HEK293 (cell line): ENCODE measurements around the gene GDF2.

Experiments
- CTCF ChIA-PET: fragments of 350-600 bp; formaldehyde crosslinking; extraction: SDS; loops from one replicate; lab custom pipeline; 2021; ENCODE audit warnings: antibody characterized with exemption; lab: Yijun Ruan, JAX
- POLR2A ChIA-PET: fragments of 300-600 bp; formaldehyde crosslinking; extraction: SDS; loops from one replicate; lab custom pipeline; 2020; ENCODE audit warnings: antibody characterized with exemption, inconsistent platforms; lab: Yijun Ruan, JAX
- H3K27ac ChIP-seq: fragments of 200-500 bp; sonication (Bioruptor generic); 2 replicates; pipeline ENCODE4 v1.5.1; 2014; ENCODE audit warnings: low read depth, low read length, control low read depth, inconsistent platforms; ENCODE audit errors: extremely low read depth
- H3K36me3 ChIP-seq, 2 experiments: fragments of 200-500 bp in 1 of 2; sonication (Bioruptor generic) in 1 of 2; 1 replicate in 1 of 2; 2 replicates in 1 of 2; pipeline ENCODE4 v1.5.1; 2014 to 2017; ENCODE audit warnings: inconsistent platforms in 2 of 2, low read length in 2 of 2; ENCODE audit not compliant: control insufficient read depth in 2 of 2, insufficient read depth in 1 of 2
- H3K4me1 ChIP-seq: fragments of 200-500 bp; sonication (Bioruptor generic); 2 replicates; pipeline ENCODE4 v1.5.1; 2014; ENCODE audit warnings: mild to moderate bottlenecking, low read length, inconsistent platforms; ENCODE audit not compliant: control insufficient read depth, insufficient read depth
- H3K4me3 ChIP-seq: 2 replicates; pipeline ENCODE4 v1.5.1; 2011; ENCODE audit warnings: low read depth, mild to moderate bottlenecking, control low read depth, low read length, moderate library complexity
- H3K9me3 ChIP-seq: fragments of 200-500 bp; sonication (Bioruptor generic); 2 replicates; pipeline ENCODE4 v1.5.1; 2014; ENCODE audit warnings: low read depth, low read length, inconsistent platforms; ENCODE audit not compliant: control insufficient read depth, insufficient read depth
- EGR2 ChIP-seq: fragments of 450-650 bp; formaldehyde crosslinking; IDR thresholded peaks from 2 replicates; pipeline ENCODE4 v1.5.1; 2016; ENCODE audit warnings: low read depth, missing biosample characterization, missing genetic modification characterization
- HIC1 ChIP-seq: fragments of 450-650 bp; formaldehyde crosslinking; IDR thresholded peaks from 2 replicates; pipeline ENCODE4 v1.5.1; 2016; ENCODE audit warnings: missing biosample characterization, missing genetic modification characterization
- HOXD13 ChIP-seq: sonication (generic); formaldehyde crosslinking; IDR thresholded peaks from 2 replicates; pipeline ENCODE4 v1.8.0; 2022; ENCODE audit warnings: missing genetic modification reagents, borderline replicate concordance
- PBX3 ChIP-seq: sonication (generic); formaldehyde crosslinking; IDR thresholded peaks from 2 replicates; pipeline ENCODE4 v1.8.1; 2022; ENCODE audit warnings: mild to moderate bottlenecking, moderate library complexity, missing genetic modification reagents
- PRDM1 ChIP-seq: fragments of 450-650 bp; formaldehyde crosslinking; IDR thresholded peaks from 2 replicates; pipeline ENCODE4; 2016; ENCODE audit warnings: missing biosample characterization, missing genetic modification characterization
- TCF7L2 ChIP-seq: IDR thresholded peaks from 2 replicates; pipeline ENCODE4 v1.6.1; 2011; ENCODE audit warnings: low read depth, mild to moderate bottlenecking, inconsistent platforms, low read length, moderate library complexity, borderline replicate concordance
- WT1 ChIP-seq: fragments of 450-650 bp; formaldehyde crosslinking; IDR thresholded peaks from 2 replicates; pipeline ENCODE4 v1.5.1; 2016; ENCODE audit warnings: missing biosample characterization, missing genetic modification characterization
- ZBTB10 ChIP-seq: fragments of 450-650 bp; formaldehyde crosslinking; IDR thresholded peaks from 2 replicates; pipeline ENCODE4 v1.5.1; 2016; ENCODE audit warnings: missing biosample characterization, missing genetic modification characterization
- ZBTB21 ChIP-seq: fragments of 450-650 bp; formaldehyde crosslinking; IDR thresholded peaks from 2 replicates; pipeline ENCODE4 v1.5.1; 2017; ENCODE audit warnings: missing biosample characterization, missing genetic modification characterization
- ZFP3 ChIP-seq: fragments of 450-650 bp; formaldehyde crosslinking; IDR thresholded peaks from 2 replicates; pipeline ENCODE4 v1.5.1; 2016; ENCODE audit warnings: low read depth, missing biosample characterization, missing genetic modification characterization
- ZFP41 ChIP-seq: fragments of 450-650 bp; formaldehyde crosslinking; IDR thresholded peaks from 2 replicates; pipeline ENCODE4 v1.5.1; 2016; ENCODE audit warnings: missing biosample characterization, missing genetic modification characterization, borderline replicate concordance
- ZIC2 ChIP-seq: fragments of 450-650 bp; formaldehyde crosslinking; IDR thresholded peaks from 2 replicates; pipeline ENCODE4 v1.5.1; 2016; ENCODE audit warnings: missing biosample characterization, missing genetic modification characterization
- ZNF140 ChIP-seq: fragments of 450-650 bp; formaldehyde crosslinking; IDR thresholded peaks from 2 replicates; pipeline ENCODE4 v1.5.1; 2016; ENCODE audit warnings: missing biosample characterization, missing genetic modification characterization
- ZNF16 ChIP-seq: fragments of 450-650 bp; formaldehyde crosslinking; IDR thresholded peaks from 2 replicates; pipeline ENCODE4 v1.5.1; 2016; ENCODE audit warnings: low read depth, missing biosample characterization, missing genetic modification characterization
- ZNF169 ChIP-seq: fragments of 450-650 bp; formaldehyde crosslinking; IDR thresholded peaks from 2 replicates; pipeline ENCODE4 v1.5.1; 2016; ENCODE audit warnings: missing biosample characterization, missing genetic modification characterization
- ZNF239 ChIP-seq: fragments of 450-650 bp; formaldehyde crosslinking; IDR thresholded peaks from 2 replicates; pipeline ENCODE4 v1.5.1; 2016; ENCODE audit warnings: missing biosample characterization, missing genetic modification characterization
- ZNF24 ChIP-seq: fragments of 450-650 bp; formaldehyde crosslinking; IDR thresholded peaks from 2 replicates; pipeline ENCODE4 v1.5.1; 2016; ENCODE audit warnings: missing biosample characterization, missing genetic modification characterization
- ZNF26 ChIP-seq: fragments of 450-650 bp; formaldehyde crosslinking; IDR thresholded peaks from 2 replicates; pipeline ENCODE4 v1.5.1; 2016; ENCODE audit warnings: missing biosample characterization, missing genetic modification characterization
- ZNF404 ChIP-seq: fragments of 450-650 bp; formaldehyde crosslinking; IDR thresholded peaks from 2 replicates; pipeline ENCODE4 v1.5.1; 2017; ENCODE audit warnings: missing biosample characterization, missing genetic modification characterization
- ZNF521 ChIP-seq: fragments of 450-650 bp; formaldehyde crosslinking; IDR thresholded peaks from 2 replicates; pipeline ENCODE4 v1.5.1; 2017; ENCODE audit warnings: missing biosample characterization, mild to moderate bottlenecking, missing genetic modification characterization
- ZNF548 ChIP-seq: fragments of 450-650 bp; formaldehyde crosslinking; IDR thresholded peaks from 2 replicates; pipeline ENCODE4 v1.5.1; 2016; ENCODE audit warnings: missing biosample characterization, missing genetic modification characterization
- ZNF560 ChIP-seq: fragments of 450-650 bp; formaldehyde crosslinking; IDR thresholded peaks from 2 replicates; pipeline ENCODE4 v1.5.1; 2017; ENCODE audit warnings: missing biosample characterization, missing genetic modification characterization, borderline replicate concordance
- ZNF561 ChIP-seq: fragments of 450-650 bp; IDR thresholded peaks from 2 replicates; pipeline ENCODE4 v1.5.1; 2018; ENCODE audit warnings: missing biosample characterization, missing genetic modification characterization, borderline replicate concordance
- ZNF626 ChIP-seq: fragments of 450-650 bp; sonication (Bioruptor Pico); formaldehyde crosslinking; IDR thresholded peaks from 2 replicates; pipeline ENCODE4 v1.5.1; 2018; ENCODE audit warnings: missing biosample characterization, missing genetic modification characterization, inconsistent platforms
- ZNF843 ChIP-seq: fragments of 450-650 bp; formaldehyde crosslinking; IDR thresholded peaks from 2 replicates; pipeline ENCODE4 v1.5.1; 2016; ENCODE audit warnings: missing biosample characterization, missing genetic modification characterization
- ZSCAN4 ChIP-seq: fragments of 450-650 bp; formaldehyde crosslinking; IDR thresholded peaks from 2 replicates; pipeline ENCODE4 v1.5.1; 2017; ENCODE audit warnings: missing biosample characterization, missing genetic modification characterization
- ZXDB ChIP-seq: fragments of 450-650 bp; formaldehyde crosslinking; IDR thresholded peaks from 2 replicates; pipeline ENCODE4 v1.5.1; 2016; ENCODE audit warnings: missing biosample characterization, missing genetic modification characterization

The GDF2 gene

GRCh38 chr10:47323636-47324296, 1.5 kb downstream of the GDF2 start (continued):
- no peak for TF ChIP-seq EGR2 (tag by site-specific recombination)
- TF ChIP-seq ZFP41 (tag by site-specific recombination), result no peak
- no peak for TF ChIP-seq ZNF24 (tag by site-specific recombination)
- TF ChIP-seq TCF7L2, result no peak
- TF ChIP-seq HIC1, result no peak
- TF ChIP-seq WT1 (tag by site-specific recombination), result no peak
- no peak for TF ChIP-seq ZNF548 (tag by site-specific recombination)
- TF ChIP-seq ZSCAN4 (tag by site-specific recombination), result no peak
- no peak for TF ChIP-seq ZNF26 (tag by site-specific recombination)
- TF ChIP-seq ZNF561 (tag by site-specific recombination), result no peak
- TF ChIP-seq ZIC2 (tag by site-specific recombination), result no peak

- POLR2A ChIA-PET, result no interaction called here
- Histone ChIP-seq H3K4me3 (no peak overlapping the region), H3K9me3 (no peaks in the 10 kb centered on the region), H3K4me1 (no peaks in the 10 kb centered on the region), H3K36me3 (no peaks in the 10 kb centered on the region), H3K27ac (no peak overlapping the region)
- CTCF ChIA-PET, result interaction anchor here (0.6 to 1.0 kb wide), 2 partner anchors 37 to 301 kb away, joined by 3 to 4 read pairs; no protein-coding TSS in a partner anchor
- TF ChIP-seq WT1 (tag by site-specific recombination) (no peak), ZBTB10 (tag by site-specific recombination) (no peak), ZFP3 (tag by site-specific recombination) (no peak), ZNF521 (no peak), ZNF843 (no peak), PBX3 (CRISPR knock-in tag) (no peak), HOXD13 (CRISPR knock-in tag) (no peak), ZNF560 (tag by site-specific recombination) (no peak), ZNF404 (tag by site-specific recombination) (no peak), ZNF140 (tag by site-specific recombination) (no peak), ZBTB21 (no peak), PRDM1 (no peak), ZXDB (tag by site-specific recombination) (no peak), ZNF24 (tag by site-specific recombination) (no peak), ZNF169 (tag by site-specific recombination) (no peak), ZNF239 (tag by site-specific recombination) (no peak), ZNF16 (no peak), ZNF626 (tag by site-specific recombination) (no peak)
Observed at GRCh38 chr10:47325303-47326291, 3.3 kb downstream of the GDF2 start.
